Trophoblast cell (in vitro differentiated cells and primary cell): ENCODE results near the gene ZFYVE26.
"Not testable (repeated sequence)": the region's sequence is repeated elsewhere in the genome, so short reads cannot be mapped to it uniquely, and the experiment has no call there.

ENCODE experiments used
- DNase-seq, 2 donors: peaks; one replicate each; pipeline ENCODE4 v3.0.0-alpha.2; 2016
- H2AFZ ChIP-seq: 2 replicates; pipeline ENCODE4 v1.6.1; 2013; ENCODE audit warnings: low read length, moderate library complexity, mild to moderate bottlenecking; ENCODE audit not compliant: insufficient read depth, poor library complexity
- H2AK5ac ChIP-seq: 2 replicates; pipeline ENCODE4 v1.6.1; 2013; ENCODE audit warnings: mild to moderate bottlenecking, low read length
- H2BK120ac ChIP-seq: 2 replicates; pipeline ENCODE4 v1.6.1; 2013; ENCODE audit warnings: low read length, mild to moderate bottlenecking, moderate library complexity; ENCODE audit not compliant: insufficient read depth, poor library complexity
- H2BK12ac ChIP-seq: 2 replicates; pipeline ENCODE4 v1.6.1; 2013; ENCODE audit warnings: mild to moderate bottlenecking, low read length, moderate library complexity
- H2BK5ac ChIP-seq: 2 replicates; pipeline ENCODE4 v1.6.1; 2013; ENCODE audit warnings: low read length, low read depth, moderate library complexity, mild to moderate bottlenecking; ENCODE audit not compliant: poor library complexity
- H3K14ac ChIP-seq: 2 replicates; pipeline ENCODE4 v1.6.1; 2013; ENCODE audit warnings: mild to moderate bottlenecking, low read length
- H3K18ac ChIP-seq: 2 replicates; pipeline ENCODE4 v1.6.1; 2013; ENCODE audit warnings: mild to moderate bottlenecking, low read length
- H3K23ac ChIP-seq: 2 replicates; pipeline ENCODE4 v1.6.1; 2013; ENCODE audit warnings: low read length
- H3K27ac ChIP-seq: 2 replicates; pipeline ENCODE4 v1.5.1; 2013; ENCODE audit warnings: low read depth, mild to moderate bottlenecking, inconsistent platforms, low read length, moderate library complexity
- H3K27me3 ChIP-seq: 2 replicates; pipeline ENCODE4 v1.6.1; 2013; ENCODE audit warnings: inconsistent platforms, mild to moderate bottlenecking, low read length, moderate library complexity; ENCODE audit not compliant: insufficient read depth
- H3K36me3 ChIP-seq, 2 experiments: 1 replicate in 1 of 2; 2 replicates in 1 of 2; pipeline ENCODE4 v1.6.1; 2013; ENCODE audit warnings: low read length in 2 of 2, mild to moderate bottlenecking in 2 of 2, moderate library complexity in 1 of 2; ENCODE audit not compliant: insufficient read depth in 2 of 2, control insufficient read depth in 1 of 2
- H3K4ac ChIP-seq: 2 replicates; pipeline ENCODE4 v1.6.1; 2013; ENCODE audit warnings: low read depth, mild to moderate bottlenecking, low read length, moderate library complexity
- H3K4me1 ChIP-seq, 2 experiments: 1 replicate in 1 of 2; 2 replicates in 1 of 2; pipeline ENCODE4 v1.6.1; 2013; ENCODE audit warnings: low read length in 2 of 2, mild to moderate bottlenecking in 2 of 2, moderate library complexity in 1 of 2; ENCODE audit not compliant: insufficient read depth in 2 of 2, control insufficient read depth in 1 of 2
- H3K4me2 ChIP-seq: 2 replicates; pipeline ENCODE4 v1.6.1; 2013; ENCODE audit warnings: inconsistent platforms, mild to moderate bottlenecking, low read length, moderate library complexity
- H3K4me3 ChIP-seq: 2 replicates; pipeline ENCODE4 v1.5.1; 2013; ENCODE audit warnings: mild to moderate bottlenecking, low read depth, low read length, inconsistent platforms
- H3K79me1 ChIP-seq: one replicate; pipeline ENCODE4 v1.6.1; 2013; ENCODE audit warnings: low read length
- H3K79me2 ChIP-seq: 2 replicates; pipeline ENCODE4 v1.6.1; 2013; ENCODE audit warnings: low read length, mild to moderate bottlenecking; ENCODE audit not compliant: control insufficient read depth, insufficient read depth, poor library complexity
- H3K9ac ChIP-seq: 2 replicates; pipeline ENCODE4 v1.6.1; 2013; ENCODE audit warnings: mild to moderate bottlenecking, low read length
- H3K9me3 ChIP-seq: 2 replicates; pipeline ENCODE4 v1.6.1; 2013; ENCODE audit warnings: low read depth, mild to moderate bottlenecking, control low read depth, inconsistent platforms, low read length; ENCODE audit not compliant: insufficient read depth
- H4K12ac ChIP-seq: 2 replicates; pipeline ENCODE4 v1.6.1; 2013; ENCODE audit warnings: low read depth, mild to moderate bottlenecking, low read length, moderate library complexity
- H4K8ac ChIP-seq: 2 replicates; pipeline ENCODE4 v1.6.1; 2013; ENCODE audit warnings: low read depth, mild to moderate bottlenecking, low read length, moderate library complexity
- H4K91ac ChIP-seq: one replicate; pipeline ENCODE4 v1.6.1; 2013; ENCODE audit warnings: low read depth, mild to moderate bottlenecking, low read length, moderate library complexity
- whole genome bisulfite sequencing: extraction: QIAGEN DNeasy Blood & Tissue Kit; methylation state at CpG from one replicate; pipeline ENCODE4 v1.1.7; 2013; ENCODE audit warnings: missing lambda C conversion rate; ENCODE audit not compliant: insufficient read length, insufficient coverage; ENCODE audit errors: extremely low coverage; 5-methylcytosine and 5-hydroxymethylcytosine counted together

Gene ZFYVE26

DNA sequence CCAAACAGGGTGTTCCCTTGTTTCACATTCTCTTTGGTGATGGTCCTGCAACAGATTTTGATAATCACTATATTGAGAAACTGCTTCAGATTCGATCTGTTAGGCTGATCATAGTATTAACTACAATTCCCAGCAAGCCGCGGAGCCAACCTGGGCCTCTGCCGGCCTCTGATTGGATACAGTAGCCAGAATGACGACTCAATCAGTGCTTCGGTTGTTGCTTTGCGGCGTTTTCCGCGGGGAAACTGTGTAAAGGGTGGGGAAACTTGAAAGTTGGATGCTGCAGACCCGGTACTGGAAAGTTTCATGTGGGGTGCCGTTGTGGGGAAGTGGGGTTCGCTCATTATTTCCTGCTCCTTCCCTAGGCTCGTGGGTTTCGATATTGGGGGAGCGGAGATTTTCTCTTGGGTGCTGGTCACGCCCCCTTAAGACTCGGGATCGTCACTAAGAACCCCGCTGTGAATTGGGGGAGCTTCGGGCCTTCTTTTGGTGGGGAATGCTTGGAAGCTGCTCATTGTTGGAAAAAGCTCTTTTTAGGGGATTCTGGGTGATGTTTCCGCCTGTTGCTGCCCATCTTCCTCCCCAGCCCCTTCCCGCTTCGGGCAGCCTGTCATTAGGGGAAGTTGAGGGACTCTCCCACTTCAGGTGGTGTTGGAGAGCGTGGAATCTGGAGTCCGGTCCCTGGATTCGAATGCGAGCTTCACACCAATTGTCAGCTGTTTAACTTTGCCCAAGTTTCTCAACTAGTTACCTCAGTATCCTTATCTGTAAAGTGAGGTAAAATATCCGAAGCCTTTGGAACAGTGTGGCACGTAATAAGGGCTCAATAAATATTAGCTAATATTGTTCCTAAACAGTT, 3.4 kb upstream of the ZFYVE26 start, which contains the start of gene RAD51B:
Gene RAD51B (plus strand): TSS at position 217 of the 859 bp plus-strand sequence.
- Histone ChIP-seq H3K27ac (no peak within 1 kb of the TSS), H3K4me3 (peak within 1 kb of the TSS; percentile 90), H4K91ac (peak within 1 kb of the TSS; percentile 82), H4K8ac (peak within 1 kb of the TSS; percentile 99), H3K14ac (peak within 1 kb of the TSS; percentile 59), H3K36me3 (no peaks in the 10 kb centered on the region), H2BK5ac (peak within 1 kb of the TSS; percentile 19), H3K4me1 (peaks cover 3 to 6% of the 10 kb centered on the region in 2 experiments), H2BK120ac (peak within 1 kb of the TSS; percentile 58), H3K9me3 (no peaks in the 10 kb centered on the region), H3K79me1 (peaks cover 7% of the 10 kb centered on the region), H3K23ac (no peak within 1 kb of the TSS), H3K27me3 (no peaks in the 10 kb centered on the region), H2AK5ac (peak within 1 kb of the TSS; percentile 37), H3K4me2 (peak within 1 kb of the TSS; percentile 86), H3K79me2 (peaks cover 7% of the 10 kb centered on the region), H4K12ac (peak within 1 kb of the TSS; percentile 83), H2BK12ac (peak within 1 kb of the TSS; percentile 71), H2AFZ (peak within 1 kb of the TSS; percentile 100), H3K9ac (peak within 1 kb of the TSS; percentile 88), H3K4ac (peak within 1 kb of the TSS; percentile 47), H3K18ac (peak within 1 kb of the TSS; percentile 89)
- peak; percentile 90 to 96 for DNase-seq
- no CpG with 5 or more reads among the region's 30 CpGs for WGBS

DNA sequence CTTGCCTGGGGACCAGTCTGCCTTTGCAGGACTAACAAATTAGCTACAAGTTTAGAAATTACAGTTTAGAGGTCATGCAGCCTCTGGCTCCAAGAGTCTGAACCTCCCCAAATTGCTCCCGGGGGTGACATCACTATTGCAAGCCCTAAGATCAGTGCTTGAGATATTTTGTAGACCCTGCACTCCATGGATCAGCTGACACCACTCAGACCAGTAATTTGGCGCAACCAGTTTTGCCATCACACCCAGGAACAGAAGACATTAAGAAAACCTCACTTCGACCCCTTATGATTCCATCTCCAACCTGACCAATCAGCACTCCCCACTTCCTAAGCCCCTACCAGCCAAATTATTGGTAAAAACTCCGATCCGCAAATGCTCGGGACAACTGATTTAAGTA, 2.1 kb upstream of the ZFYVE26 start:
- not testable (repeated sequence) for H2AK5ac ChIP-seq, H3K9ac ChIP-seq, H3K4me2 ChIP-seq, H3K4me3 ChIP-seq, H3K4ac ChIP-seq, H2BK12ac ChIP-seq, H3K27ac ChIP-seq, H3K27me3 ChIP-seq, H3K14ac ChIP-seq, H4K91ac ChIP-seq, H2BK5ac ChIP-seq, H2AFZ ChIP-seq, H3K4me1 ChIP-seq, H2BK120ac ChIP-seq, DNase-seq, H3K23ac ChIP-seq, H3K9me3 ChIP-seq, H3K18ac ChIP-seq, H3K36me3 ChIP-seq, H3K79me2 ChIP-seq, H3K79me1 ChIP-seq
- H4K8ac ChIP-seq, result peak overlapping the region; percentile 73
- H4K12ac ChIP-seq, result peak overlapping the region; percentile 70
- no CpG with 5 or more reads among the region's 6 CpGs for WGBS

DNA sequence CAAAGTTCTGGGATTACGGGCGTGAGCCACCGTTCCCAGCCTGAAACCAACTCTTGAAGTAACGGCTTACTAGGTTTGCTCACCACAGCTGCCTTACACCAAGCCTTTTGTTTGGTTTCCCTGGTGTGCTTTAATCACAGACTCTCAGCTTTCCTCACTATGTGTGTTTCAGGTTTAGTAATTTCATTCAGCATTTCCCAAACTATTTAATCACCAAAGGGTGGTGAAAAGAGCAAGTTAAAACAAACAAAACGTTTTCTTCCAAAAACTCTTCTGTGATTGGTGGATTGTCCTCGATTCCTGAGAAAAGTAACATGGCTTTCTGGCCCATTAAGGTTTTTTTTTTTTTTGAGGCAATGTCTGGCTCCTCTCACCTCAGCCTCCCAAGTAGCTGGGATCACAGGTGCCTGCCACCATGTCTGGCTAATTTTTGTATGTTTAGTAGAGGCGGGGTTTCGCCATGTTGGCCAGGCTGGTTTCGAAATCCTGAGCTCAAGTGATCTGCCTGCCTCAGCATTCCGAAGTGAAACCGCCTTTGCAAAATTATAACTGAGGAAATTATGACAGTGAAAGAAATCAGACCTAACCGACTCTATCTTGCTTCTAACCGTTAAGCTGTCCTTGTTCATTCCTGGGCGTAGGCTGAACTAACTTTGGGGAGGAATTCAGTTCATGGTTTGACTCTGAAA, 1.5 kb upstream of the ZFYVE26 start:
- H3K9ac ChIP-seq, result no peak overlapping the region
- no peak overlapping the region for H3K18ac ChIP-seq
- no peak overlapping the region for H2AFZ ChIP-seq
- DNase-seq, result peak in 1 of 2 donors; percentile 57
- no peak overlapping the region for H3K4me2 ChIP-seq
- peaks cover 3 to 6% of the 10 kb centered on the region in 2 experiments for H3K4me1 ChIP-seq
- no peak overlapping the region for H3K23ac ChIP-seq
- H3K27ac ChIP-seq, result no peak overlapping the region
- H3K14ac ChIP-seq, result no peak overlapping the region
- no peaks in the 10 kb centered on the region for H3K36me3 ChIP-seq
- H2BK120ac ChIP-seq, result no peak overlapping the region
- H4K12ac ChIP-seq, result no peak overlapping the region
- H3K4ac ChIP-seq, result no peak overlapping the region
- H4K91ac ChIP-seq, result no peak overlapping the region
- no peak overlapping the region for H3K4me3 ChIP-seq
- H2BK5ac ChIP-seq, result no peak overlapping the region
- H2AK5ac ChIP-seq, result no peak overlapping the region
- no CpG with 5 or more reads among the region's 14 CpGs for WGBS
- H2BK12ac ChIP-seq, result no peak overlapping the region
- H3K79me2 ChIP-seq, result peaks cover 7% of the 10 kb centered on the region
- H4K8ac ChIP-seq, result no peak overlapping the region
- no peaks in the 10 kb centered on the region for H3K9me3 ChIP-seq
- peaks cover 7% of the 10 kb centered on the region for H3K79me1 ChIP-seq
- no peaks in the 10 kb centered on the region for H3K27me3 ChIP-seq

- Histone ChIP-seq H3K4me2 (peak overlapping the region; percentile 95), H4K12ac (no peak overlapping the region), H3K9ac (peak overlapping the region; percentile 21), H3K14ac (no peak overlapping the region), H2BK5ac (no peak overlapping the region), H3K9me3 (no peaks in the 10 kb centered on the region), H3K36me3 (peaks cover 0 to 2% of the 10 kb centered on the region in 2 experiments), H3K18ac (no peak overlapping the region), H2AFZ (no peak overlapping the region), H3K23ac (no peak overlapping the region), H2AK5ac (no peak overlapping the region), H2BK12ac (no peak overlapping the region), H2BK120ac (no peak overlapping the region), H4K8ac (peak overlapping the region; percentile 66), H3K79me1 (peaks cover 7% of the 10 kb centered on the region), H3K27me3 (no peaks in the 10 kb centered on the region), H3K27ac (no peak overlapping the region), H3K4me1 (peaks cover 3 to 6% of the 10 kb centered on the region in 2 experiments), H3K4ac (peak overlapping the region; percentile 37), H3K4me3 (peak overlapping the region; percentile 67), H4K91ac (no peak overlapping the region), H3K79me2 (peaks cover 7% of the 10 kb centered on the region)
- peak in 1 of 2 donors; percentile 20 for DNase-seq
- WGBS, result no CpG with 5 or more reads among the region's 14 CpGs
These were observed 691 bp downstream of the ZFYVE26 start for GRCh38 chr14:67815573-67816225.
